ENCODE data around the gene SKIC2. TPM values are rescaled to one million over a fixed set of nuclear protein-coding genes. Genes with fewer than 3 reads are reported as not detected.
A peak's percentile ranks its signal among the peaks of the same experiment; 100 is the strongest.

SKIC2 gene
- total and polyA plus RNA-seq, 2 of the 8 experiments (the other 6 are each of a cell fraction or from before 2014, with no cell fraction given) = 42.1 to 59.7 TPM

DNA sequence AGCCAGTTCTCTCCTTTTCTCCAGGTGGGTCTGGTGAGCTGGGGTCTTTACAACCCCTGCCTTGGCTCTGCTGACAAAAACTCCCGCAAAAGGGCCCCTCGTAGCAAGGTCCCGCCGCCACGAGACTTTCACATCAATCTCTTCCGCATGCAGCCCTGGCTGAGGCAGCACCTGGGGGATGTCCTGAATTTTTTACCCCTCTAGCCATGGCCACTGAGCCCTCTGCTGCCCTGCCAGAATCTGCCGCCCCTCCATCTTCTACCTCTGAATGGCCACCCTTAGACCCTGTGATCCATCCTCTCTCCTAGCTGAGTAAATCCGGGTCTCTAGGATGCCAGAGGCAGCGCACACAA lies 13.8 kb upstream of the SKIC2 start:
- Histone ChIP-seq H4K20me1 (replicated peaks in 1 of 2; ENCODE audit: control insufficient read depth in 1 of 2, insufficient read depth in 2 of 2, low read length in 2 of 2) (no peaks in the 10 kb centered on the region), H2BK120ac (replicated peaks; ENCODE audit: low read depth, low read length) (no peak overlapping the region), H3K4me1 (replicated peaks in 1 of 4; ENCODE audit: control insufficient read depth in 3 of 4, insufficient read depth in 4 of 4, low read length in 3 of 4) (peaks cover 0 to 5% (median 0%) of the 10 kb centered on the region in 4 experiments; a peak in 1 of 7 replicates), H3K9ac (replicated peaks in 1 of 4; ENCODE audit: extremely low read depth in 1 of 4, low read depth in 3 of 4, low read length in 3 of 4) (no peak overlapping the region), H3K79me1 (ENCODE audit: low read depth, low read length) (no peaks in the 10 kb centered on the region), H3K4me2 (ENCODE audit: insufficient read depth in 1 of 2, low read depth in 2 of 2, low read length in 2 of 2) (no peak overlapping the region), H3K56ac (replicated peaks; ENCODE audit: insufficient read length, low read depth, low read length) (no peak overlapping the region), H3K79me2 (ENCODE audit: control insufficient read depth in 1 of 2, insufficient read depth in 2 of 2, low read length in 2 of 2) (no peaks in the 10 kb centered on the region), H3K27me3 (replicated peaks in 1 of 4; ENCODE audit: control insufficient read depth in 3 of 4, extremely low read depth in 1 of 4, insufficient read depth in 3 of 4, low read length in 3 of 4) (peaks cover 0 to 11% (median 2%) of the 10 kb centered on the region in 4 experiments; a peak in 3 of 7 replicates), H2BK12ac (ENCODE audit: low read depth, low read length) (no peak overlapping the region), H3K9me3 (ENCODE audit: insufficient read depth in 2 of 2, low read depth in 1 of 2, low read length in 1 of 2) (no peaks in the 10 kb centered on the region), H3K18ac (ENCODE audit: extremely low read depth, low read length) (no peak overlapping the region), H2AK5ac (ENCODE audit: low read depth, low read length) (no peak overlapping the region), H2BK20ac (ENCODE audit: low read length) (no peak overlapping the region), H3K14ac (ENCODE audit: insufficient read length) (no peak overlapping the region), H3K4me3 (ENCODE audit: extremely low read depth in 1 of 4, insufficient read depth in 2 of 4, low read depth in 3 of 4, low read length in 4 of 4) (no peak overlapping the region), H3K27ac (ENCODE audit: low read depth, low read length) (no peak overlapping the region), H2AFZ (ENCODE audit: low read length) (no peak overlapping the region), H2BK5ac (ENCODE audit: low read depth, low read length) (no peak overlapping the region), H4K5ac (ENCODE audit: insufficient read length, low read depth, low read length) (no peak overlapping the region), H3K23me2 (ENCODE audit: low read depth, low read length) (no peaks in the 10 kb centered on the region), H2BK15ac (ENCODE audit: low read length) (no peak overlapping the region), H4K91ac (replicated peaks; ENCODE audit: insufficient read length, low read length) (no peak overlapping the region), H4K8ac (ENCODE audit: extremely low read depth, insufficient read depth, low read length) (peak overlapping the region; percentile 64; the same call in 1 of the 2 replicates), H3K23ac (ENCODE audit: insufficient read length) (no peak overlapping the region), H3K4ac (replicated peaks; ENCODE audit: insufficient read length, low read depth, low read length) (no peak overlapping the region), H3K36me3 (ENCODE audit: control insufficient read depth in 2 of 4, insufficient read depth in 4 of 4, low read length in 3 of 4) (no peaks in the 10 kb centered on the region)
- FAIRE-seq (no peak), DNase-seq (ENCODE audit: low read depth in 1 of 2, low spot score in 2 of 2) (no peak)
- WGBS, 2 experiments (ENCODE audit: extremely low coverage in 1 of 2, insufficient coverage in 1 of 2, insufficient read length in 1 of 2, insufficient replicate concordance in 2 of 2, low coverage in 1 of 2, low lambda C conversion rate in 2 of 2, missing lambda C conversion rate in 1 of 2) = 90% methylated on average over 9 of the region's 9 CpGs; no CpG with 5 or more reads in 1 of the 2 experiments
- ChIA-PET POLR2A (ENCODE audit: partially characterized antibody) (interaction anchor here (0.6 to 3.4 kb wide), 14 partner anchors 9 to 282 kb away, joined by 3 to 16 read pairs (median 4); partner anchors contain the start of genes DXO, NELFE and SKIC2), CTCF (ENCODE audit: partially characterized antibody) (interaction anchor here (0.9 to 7.8 kb wide), 6 partner anchors 7 to 102 kb away, joined by 3 to 53 read pairs (median 4); no protein-coding TSS in a partner anchor)
- TF ChIP-seq HDAC2 (IDR thresholded peaks at IDR 0.05; ENCODE audit: borderline replicate concordance in 1 of 2, low read depth in 2 of 2, low read length in 2 of 2) = no peak
- TF ChIP-seq RBBP5 (IDR thresholded peaks at IDR 0.05; ENCODE audit: borderline replicate concordance, low read depth, low read length) = no peak
- TF ChIP-seq, protein P1, sequence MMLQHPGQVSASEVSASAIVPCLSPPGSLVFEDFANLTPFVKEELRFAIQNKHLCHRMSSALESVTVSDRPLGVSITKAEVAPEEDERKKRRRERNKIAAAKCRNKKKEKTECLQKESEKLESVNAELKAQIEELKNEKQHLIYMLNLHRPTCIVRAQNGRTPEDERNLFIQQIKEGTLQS (IDR thresholded peaks at IDR 0.05; ENCODE audit: insufficient read depth, low read depth, low read length) = no peak
- no peak for TF ChIP-seq SAP30 (IDR thresholded peaks at IDR 0.05; ENCODE audit: insufficient read depth, insufficient replicate concordance, low read length)
- no peak for TF ChIP-seq JUN (IDR thresholded peaks at IDR 0.05; ENCODE audit: low read depth, low read length)
- no peak for TF ChIP-seq SIX5 (IDR thresholded peaks at IDR 0.05; ENCODE audit: low read depth, low read length)
- no peak for TF ChIP-seq RNF2 (IDR thresholded peaks at IDR 0.05; ENCODE audit: borderline replicate concordance, low read depth, low read length, missing control alignments, poor library complexity, severe bottlenecking)
